HG02852 (cell line): Measurements from ENCODE around the gene PUS7.
A peak's percentile ranks its signal among the peaks of the same experiment; 100 is the strongest.
"Not testable (repeated sequence)": the region's sequence is repeated elsewhere in the genome, so short reads cannot be mapped to it uniquely, and the experiment has no call there.

ENCODE experiments used
- ATAC-seq: cut with Tn5 transposase; IDR thresholded peaks from one replicate; pipeline ENCODE4 v1.9.1; 2021; ENCODE audit warnings: mild to moderate bottlenecking, moderate library complexity; ENCODE audit not compliant: unreplicated experiment

The PUS7 gene

GRCh38 chr7:105450177-105450861 is 71.8 kb downstream of the PUS7 start:
- ATAC-seq = no peak

GRCh38 chr7:105448181-105448580 is 73.9 kb downstream of the PUS7 start:
- peak; percentile 79 for ATAC-seq

GRCh38 chr7:105444342-105444987 is 77.6 kb downstream of the PUS7 start:
- ATAC-seq = no peak

DNA sequence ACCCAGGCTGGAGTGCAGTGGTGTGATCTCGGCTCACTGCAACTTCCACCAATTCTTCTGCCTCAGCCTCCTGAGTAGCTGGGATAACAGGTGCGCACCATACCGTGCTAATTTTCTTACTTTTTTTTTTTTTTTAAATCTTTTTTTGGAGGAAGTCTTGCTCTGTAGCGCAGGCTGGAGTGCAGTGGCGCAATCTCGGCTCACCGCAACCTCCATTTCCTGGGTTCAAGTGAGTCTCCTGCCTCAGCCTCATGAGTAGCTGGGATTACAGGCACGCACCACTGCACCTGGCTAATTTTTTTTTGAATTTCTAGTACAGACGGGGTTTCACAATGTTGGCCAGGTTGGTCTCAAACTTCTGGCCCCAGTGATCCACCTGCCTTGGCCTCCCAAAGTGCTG is 79.9 kb downstream of the PUS7 start:
- not testable (repeated sequence) for ATAC-seq

DNA sequence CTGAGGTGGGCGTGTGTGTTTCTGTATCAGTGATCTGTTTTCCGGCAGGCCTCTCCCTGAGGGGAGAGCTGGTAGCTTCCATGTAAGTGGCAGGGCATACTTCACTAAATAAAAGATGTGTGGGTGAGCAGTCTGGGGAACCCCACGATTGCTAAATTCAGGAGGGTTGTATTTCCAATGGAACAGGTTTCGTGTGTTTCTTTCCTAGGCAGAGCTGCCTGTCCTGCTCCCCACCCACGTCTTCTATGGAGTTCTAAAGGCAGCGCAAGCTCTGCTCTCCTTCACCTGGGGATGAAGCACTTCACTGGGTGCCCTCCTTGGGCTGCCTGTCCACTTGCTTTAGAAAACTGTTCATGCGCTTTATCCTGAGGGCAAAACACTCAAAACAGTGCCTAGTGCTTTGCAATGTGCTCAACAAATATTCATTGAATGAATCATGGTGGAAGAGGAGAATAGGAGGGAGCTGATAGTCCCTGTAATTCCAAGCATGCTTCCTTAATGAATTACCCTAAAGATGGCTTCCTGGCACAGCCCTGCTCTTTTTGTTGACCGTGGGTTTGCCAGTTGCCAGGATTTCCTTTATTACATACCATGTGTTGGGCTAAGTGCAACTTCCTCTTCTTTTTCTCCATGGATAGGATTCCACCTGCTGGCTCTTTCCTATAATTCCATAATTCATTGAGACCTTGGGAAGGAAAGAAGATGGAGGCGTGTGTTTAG is 82.7 kb downstream of the PUS7 start:
- ATAC-seq = no peak

GRCh38 chr7:105438847-105439173 is 83.3 kb downstream of the PUS7 start:
- no peak for ATAC-seq

- no peak for ATAC-seq
Observed at GRCh38 chr7:105438254-105438653, 83.8 kb downstream of the PUS7 start.

DNA sequence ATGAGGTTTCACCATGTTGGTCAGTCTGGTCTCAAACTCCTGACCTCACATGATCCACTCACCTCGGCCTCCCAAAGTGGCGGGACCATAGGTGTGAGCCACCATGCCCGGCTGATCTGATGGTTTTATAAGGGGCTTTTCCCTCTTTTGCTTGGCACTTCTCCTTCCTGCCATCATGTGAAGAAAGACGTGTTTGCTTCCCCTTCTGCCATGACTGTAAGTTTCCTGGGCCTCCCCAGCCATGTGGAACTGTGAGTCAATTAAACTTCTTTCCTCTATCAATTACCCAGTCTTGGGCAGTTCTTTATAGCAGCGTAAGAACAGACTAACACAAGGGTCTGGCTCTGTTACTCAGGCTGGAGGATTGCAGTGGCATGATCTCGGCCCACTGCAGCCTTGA is 84.7 kb downstream of the PUS7 start:
- ATAC-seq = not testable (repeated sequence)

DNA sequence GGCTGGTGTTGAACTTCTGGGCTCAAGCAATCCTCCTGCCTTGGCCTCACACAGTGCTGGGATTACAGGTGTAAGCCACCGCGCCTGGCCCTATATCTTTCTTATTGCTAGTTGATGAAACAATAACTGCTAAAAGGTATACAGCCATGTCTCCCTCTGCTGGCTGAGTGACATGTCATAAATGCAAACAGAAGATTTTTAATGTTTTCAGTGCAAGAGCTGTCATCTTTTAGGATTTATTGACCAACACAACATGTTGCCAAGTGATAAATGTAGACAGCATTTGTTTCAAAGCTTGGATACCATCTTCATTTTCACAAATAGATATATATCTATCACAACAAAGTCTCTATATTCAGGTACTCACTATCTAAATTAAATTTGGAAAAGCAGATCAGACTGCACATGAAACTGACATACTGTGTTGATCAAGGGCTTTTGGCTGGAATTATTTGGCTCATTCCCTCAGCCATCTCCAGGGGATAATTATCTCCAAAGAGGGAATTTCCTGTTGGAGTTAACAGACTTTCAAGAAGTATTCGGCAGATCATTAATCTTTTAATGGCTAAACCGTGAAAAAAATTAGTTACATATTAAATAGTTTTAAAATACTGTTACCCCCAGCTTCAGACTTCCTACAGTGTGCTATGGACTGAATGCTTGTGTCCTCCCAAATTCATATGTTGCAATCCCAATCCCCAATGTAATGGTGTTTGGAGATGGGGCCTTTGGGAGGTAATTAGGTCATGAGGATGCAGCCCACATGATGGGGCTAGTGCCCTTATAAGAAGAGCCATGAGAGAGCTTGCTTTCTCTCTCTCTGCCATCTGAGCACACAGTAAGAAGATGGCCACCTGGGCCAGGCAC is 92.1 kb downstream of the PUS7 start:
- no peak for ATAC-seq

GRCh38 chr7:105426606-105427146 is 95.4 kb downstream of the PUS7 start:
- ATAC-seq = no peak

DNA sequence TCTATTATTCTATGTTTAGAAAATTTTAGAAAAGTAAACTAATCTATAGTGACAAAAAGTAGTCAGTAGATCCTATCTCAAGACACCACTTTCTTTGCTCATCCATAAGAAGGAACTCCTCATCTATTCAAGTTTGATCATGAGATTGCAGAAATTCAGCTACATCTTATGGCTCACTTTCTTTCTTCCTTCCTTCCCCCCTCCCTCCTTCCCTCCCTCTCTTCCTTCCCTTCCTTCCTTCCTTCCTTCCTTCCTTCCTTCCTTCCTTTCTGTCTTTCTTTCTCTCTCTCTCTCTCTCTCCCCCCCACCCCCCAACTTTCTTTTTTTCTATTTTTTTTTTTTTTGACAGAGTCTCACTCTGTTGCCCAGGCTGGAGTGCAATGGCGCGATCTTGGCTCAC is 98.1 kb downstream of the PUS7 start:
- ATAC-seq = no peak

DNA sequence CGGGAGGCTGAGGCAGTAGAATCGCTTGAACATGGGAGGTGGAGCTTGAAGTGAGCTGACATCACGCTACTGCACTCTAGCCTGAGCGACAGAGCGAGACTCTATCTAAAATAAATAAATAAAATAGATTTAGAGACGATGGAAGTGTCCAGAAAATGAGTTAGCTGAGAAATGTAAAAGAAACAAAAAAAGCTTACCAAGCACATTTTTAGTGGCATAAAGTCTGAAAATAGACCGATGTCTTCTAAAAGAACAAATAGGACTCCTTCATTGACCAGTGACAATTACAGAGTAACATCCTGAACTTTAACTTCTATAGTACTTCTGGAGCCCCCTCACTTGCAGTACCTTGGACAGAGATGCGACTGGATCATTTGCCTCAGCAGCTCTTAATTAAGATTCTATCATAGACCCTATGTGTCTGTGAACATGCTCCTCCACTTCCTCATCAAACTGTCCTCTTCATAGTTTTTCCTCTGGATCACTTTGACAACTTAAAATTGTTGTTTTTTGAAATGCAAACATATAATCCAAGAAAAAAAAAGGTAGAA is 108.1 kb downstream of the PUS7 start:
- no peak for ATAC-seq

GRCh38 chr7:105410774-105411173 is 111.3 kb downstream of the PUS7 start:
- ATAC-seq = not testable (repeated sequence)

DNA sequence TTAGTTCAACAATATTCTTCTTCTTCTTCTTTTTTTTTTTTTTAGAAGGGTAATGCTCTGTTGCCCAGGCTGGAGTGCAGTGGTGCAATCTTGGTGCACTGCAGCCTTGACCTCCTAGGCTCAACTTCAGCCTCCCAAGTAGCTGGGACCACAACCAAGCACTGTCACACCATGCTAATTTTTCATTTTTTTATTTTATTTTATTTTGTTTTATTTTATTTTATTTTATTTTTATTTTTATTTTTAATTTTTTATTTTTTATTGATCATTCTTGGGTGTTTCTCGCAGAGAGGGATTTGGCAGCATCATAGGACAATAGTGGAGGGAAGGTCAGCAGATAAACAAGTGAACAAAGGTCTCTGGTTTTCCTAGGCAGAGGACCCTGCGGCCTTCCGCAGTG is 112.3 kb downstream of the PUS7 start:
- not testable (repeated sequence) for ATAC-seq

DNA sequence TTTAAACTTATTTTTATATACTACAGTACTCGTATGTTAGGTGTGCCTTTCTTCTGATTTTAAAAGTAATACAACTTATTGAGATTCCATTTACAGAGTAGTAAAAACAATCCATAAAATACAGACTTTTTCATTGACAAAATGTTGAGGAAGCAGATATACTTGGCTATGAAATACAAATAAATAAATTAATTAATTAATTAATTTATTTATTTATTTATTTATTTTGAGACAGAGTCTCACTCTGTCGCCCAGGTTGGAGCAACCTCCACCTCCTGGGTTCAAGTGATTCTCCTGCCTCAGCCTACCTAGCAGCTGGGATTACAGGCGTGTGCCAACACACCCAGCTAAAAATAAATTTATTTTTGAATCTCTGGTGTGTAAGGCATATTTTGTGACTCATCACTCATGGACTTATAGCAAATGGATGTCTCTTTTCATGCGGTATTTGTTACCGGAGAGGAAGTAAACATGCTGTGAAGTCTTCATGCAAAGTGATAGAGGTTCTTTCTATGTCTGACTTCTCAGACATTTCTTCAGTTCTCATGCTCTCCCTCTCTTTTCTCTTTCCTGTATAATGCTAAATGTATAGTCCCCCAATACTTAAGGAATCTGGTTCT is 113.2 kb downstream of the PUS7 start:
- no peak for ATAC-seq
